ENCODE results near the gene WDR73.

WDR73 gene

GRCh38 chr15:84648539-84648938 is 5.5 kb downstream of the WDR73 start:
- Histone ChIP-seq H3K9me2 (ENCODE audit: low read depth, low read length) (no peaks in the 10 kb centered on the region), H3K79me2 (ENCODE audit: insufficient read depth, low read length) (no peaks in the 10 kb centered on the region), H3K27me3 (ENCODE audit: insufficient read depth, low read length) (no peaks in the 10 kb centered on the region), H3K36me3 (ENCODE audit: insufficient read depth, low read length) (peaks cover 79% of the 10 kb centered on the region), H3K4me1 (ENCODE audit: insufficient read depth, low read length, severe bottlenecking) (peaks cover 14% of the 10 kb centered on the region), H3K4me3 (ENCODE audit: low read depth, low read length, poor library complexity, severe bottlenecking) (no peak overlapping the region), H2AFZ (ENCODE audit: low read length) (no peak overlapping the region), H3K9ac (ENCODE audit: low read length) (no peak overlapping the region), H3K4me2 (ENCODE audit: low read length) (no peak overlapping the region), H4K20me1 (ENCODE audit: insufficient read depth, low read length) (no peaks in the 10 kb centered on the region), H3K27ac (ENCODE audit: low read depth, low read length, poor library complexity, severe bottlenecking) (no peak overlapping the region), H3F3A (ENCODE audit: insufficient read depth, low read length) (no peaks in the 10 kb centered on the region), H3K9me3 (ENCODE audit: low read length) (no peaks in the 10 kb centered on the region)
- no peak for TF ChIP-seq EZH2 (IDR thresholded peaks at IDR 0.05; ENCODE audit: borderline replicate concordance, low read length)
- TF ChIP-seq CTCF (IDR thresholded peaks at IDR 0.05; ENCODE audit: low read length), result no peak

GRCh38 chr15:84647726-84648125 is 6.4 kb downstream of the WDR73 start:
- H3K4me3 ChIP-seq (ENCODE audit: low read depth, low read length, poor library complexity, severe bottlenecking), result no peak overlapping the region
- H3K27ac ChIP-seq (ENCODE audit: low read depth, low read length, poor library complexity, severe bottlenecking), result no peak overlapping the region
- H3K4me2 ChIP-seq (ENCODE audit: low read length), result no peak overlapping the region
- no peaks in the 10 kb centered on the region for H3K9me3 ChIP-seq (ENCODE audit: low read length)
- no peak overlapping the region for H3K9ac ChIP-seq (ENCODE audit: low read length)
- TF ChIP-seq EZH2 (IDR thresholded peaks at IDR 0.05; ENCODE audit: borderline replicate concordance, low read length), result no peak
- no peak for TF ChIP-seq CTCF (IDR thresholded peaks at IDR 0.05; ENCODE audit: low read length)
- H3K27me3 ChIP-seq (ENCODE audit: insufficient read depth, low read length), result no peaks in the 10 kb centered on the region
- no peaks in the 10 kb centered on the region for H3F3A ChIP-seq (ENCODE audit: insufficient read depth, low read length)
- H3K36me3 ChIP-seq (ENCODE audit: insufficient read depth, low read length), result peaks cover 87% of the 10 kb centered on the region
- peaks cover 6% of the 10 kb centered on the region for H3K4me1 ChIP-seq (ENCODE audit: insufficient read depth, low read length, severe bottlenecking)
- no peaks in the 10 kb centered on the region for H3K79me2 ChIP-seq (ENCODE audit: insufficient read depth, low read length)
- no peaks in the 10 kb centered on the region for H3K9me2 ChIP-seq (ENCODE audit: low read depth, low read length)
- H4K20me1 ChIP-seq (ENCODE audit: insufficient read depth, low read length), result no peaks in the 10 kb centered on the region
- no peak overlapping the region for H2AFZ ChIP-seq (ENCODE audit: low read length)

- Histone ChIP-seq H3K9me3 (ENCODE audit: low read length) (no peaks in the 10 kb centered on the region), H2AFZ (ENCODE audit: low read length) (no peak overlapping the region), H3K4me2 (ENCODE audit: low read length) (no peak overlapping the region), H3K4me3 (ENCODE audit: low read depth, low read length, poor library complexity, severe bottlenecking) (no peak overlapping the region), H3K79me2 (ENCODE audit: insufficient read depth, low read length) (no peaks in the 10 kb centered on the region), H3K36me3 (ENCODE audit: insufficient read depth, low read length) (peaks cover 87% of the 10 kb centered on the region), H3K9ac (ENCODE audit: low read length) (no peak overlapping the region), H3K4me1 (ENCODE audit: insufficient read depth, low read length, severe bottlenecking) (no peaks in the 10 kb centered on the region), H4K20me1 (ENCODE audit: insufficient read depth, low read length) (no peaks in the 10 kb centered on the region), H3K27ac (ENCODE audit: low read depth, low read length, poor library complexity, severe bottlenecking) (no peak overlapping the region), H3K27me3 (ENCODE audit: insufficient read depth, low read length) (no peaks in the 10 kb centered on the region), H3K9me2 (ENCODE audit: low read depth, low read length) (no peaks in the 10 kb centered on the region), H3F3A (ENCODE audit: insufficient read depth, low read length) (no peaks in the 10 kb centered on the region)
- TF ChIP-seq EZH2 (IDR thresholded peaks at IDR 0.05; ENCODE audit: borderline replicate concordance, low read length) (no peak), CTCF (IDR thresholded peaks at IDR 0.05; ENCODE audit: low read length) (no peak)
Measured at GRCh38 chr15:84645997-84646396, 8.1 kb downstream of the WDR73 start.

Data from OCI-LY1 (cell line).